Aorta (tissue), 5 donors: Measurements from ENCODE around the gene SLC18A3. TPM values are rescaled to one million over a fixed set of nuclear protein-coding genes. Genes with fewer than 3 reads are reported as not detected.
A peak's percentile ranks its signal among the peaks of the same experiment; 100 is the strongest.

Experiments used
- ATAC-seq: fragments of 200-7000 bp; cut with Tn5 transposase; one replicate; pipeline ENCODE4 v1.9.1; 2022; ENCODE audit warnings: moderate library complexity; ENCODE audit not compliant: low FRiP score
- DNase-seq, 2 donors: peaks; one replicate each; pipeline ENCODE4 v3.0.0-alpha.2; 2020
- H3K27ac ChIP-seq, 2 donors: one replicate each; pipeline ENCODE4 v1.5.1; 2013; ENCODE audit warnings: low read length in 2 of 2, mild to moderate bottlenecking in 2 of 2, moderate library complexity in 2 of 2, control low read depth in 1 of 2, inconsistent platforms in 1 of 2, low read depth in 1 of 2
- H3K27me3 ChIP-seq, 2 donors: one replicate each; pipeline ENCODE4 v1.6.1; 2013; ENCODE audit warnings: control low read depth in 1 of 2, low read length in 1 of 2, mild to moderate bottlenecking in 1 of 2, moderate library complexity in 1 of 2; ENCODE audit not compliant: insufficient read depth in 2 of 2, control insufficient read depth in 1 of 2
- H3K36me3 ChIP-seq, 2 donors: one replicate each; pipeline ENCODE4 v1.6.1; 2013; ENCODE audit warnings: control low read depth in 1 of 2, low read length in 1 of 2, mild to moderate bottlenecking in 1 of 2; ENCODE audit not compliant: insufficient read depth in 2 of 2, control insufficient read depth in 1 of 2
- H3K4me1 ChIP-seq, 2 donors: one replicate each; pipeline ENCODE4 v1.6.1; 2013; ENCODE audit warnings: low read length in 2 of 2, control low read depth in 1 of 2, mild to moderate bottlenecking in 1 of 2, moderate library complexity in 1 of 2; ENCODE audit not compliant: insufficient read depth in 2 of 2, control insufficient read depth in 1 of 2
- H3K4me3 ChIP-seq, 2 donors: one replicate each; pipeline ENCODE4 v1.5.1; 2013; ENCODE audit warnings: low read length in 2 of 2, control low read depth in 1 of 2, mild to moderate bottlenecking in 1 of 2
- H3K9me3 ChIP-seq: one replicate; pipeline ENCODE4 v1.6.1; 2013; ENCODE audit warnings: mild to moderate bottlenecking, low read length; ENCODE audit not compliant: control insufficient read depth
- WGBS, 2 donors: extraction: QIAGEN DNeasy Blood & Tissue Kit; methylation state at CpG; one replicate each; pipeline ENCODE4 v1.1.7; 2013; 5-methylcytosine and 5-hydroxymethylcytosine counted together
- intact Hi-C, 2 donors: fragments of 100-400 bp; cut with DNase I; formaldehyde crosslinking; loops; one replicate each; pipeline versions ENCODE4 v1.14.2 to v1.15.0; 2022
- polyA plus RNA-seq, 2 donors: library from polyadenylated mRNA; stranded (reverse); fragments of 200-250 nt; gene quantifications; one replicate each; pipeline ENCODE4 v1.2.3, GENCODE V29; 2013
- total RNA-seq, 2 donors: library from RNA; stranded (reverse); fragmentation: NEBNext Ultra II Directional; extraction: Animal tissue kit (Norgen Biotek cat#: 25700); gene quantifications; one replicate each; pipeline ENCODE4 v1.2.1, GENCODE V29; 2021
- donor health status: healthy with polysubstance abuse.
- donor health status: Bipolar disorder and iron deficiency.
- donor health status: DM: no; HTN: no; CAD: no.
- donor health status: DM: no; HTN: no; CAD: no.
- donor health status: DM: yes; HTN: yes; CAD: no.

The SLC18A3 gene
- total and polyA plus RNA-seq, 4 donors: not detected

- Histone ChIP-seq H3K27ac (no peak overlapping the region), H3K4me1 (no peaks in the 10 kb centered on the region), H3K9me3 (no peaks in the 10 kb centered on the region), H3K27me3 (no peaks in the 10 kb centered on the region), H3K4me3 (no peak overlapping the region), H3K36me3 (no peaks in the 10 kb centered on the region)
- DNase-seq: peak in 1 of 2 donors; percentile 59
- 86 to 90% methylated on average over 5 of the region's 5 CpGs for WGBS, 2 donors
- ATAC-seq: peak; percentile 13
- intact Hi-C loops: no loop called here
Observed at GRCh38 chr10:49643241-49644034, 33.3 kb downstream of the SLC18A3 start.

- Histone ChIP-seq H3K27ac (no peak overlapping the region), H3K4me3 (no peak overlapping the region), H3K27me3 (no peaks in the 10 kb centered on the region), H3K36me3 (no peaks in the 10 kb centered on the region), H3K9me3 (no peaks in the 10 kb centered on the region), H3K4me1 (no peaks in the 10 kb centered on the region)
- 77 to 80% methylated on average over 7 of the region's 7 CpGs for WGBS, 2 donors
- intact Hi-C loops: no loop called here
- ATAC-seq: no peak
- DNase-seq: peak in 1 of 2 donors; percentile 10
Observed at GRCh38 chr10:49644035-49644646, 34.0 kb downstream of the SLC18A3 start.

GRCh38 chr10:49645417-49645816 lies 35.3 kb downstream of the SLC18A3 start:
- ATAC-seq: no peak
- DNase-seq: peak in 1 of 2 donors; percentile 57
- Histone ChIP-seq H3K4me1 (no peaks in the 10 kb centered on the region), H3K9me3 (no peaks in the 10 kb centered on the region), H3K36me3 (no peaks in the 10 kb centered on the region), H3K4me3 (no peak overlapping the region), H3K27me3 (no peaks in the 10 kb centered on the region), H3K27ac (no peak overlapping the region)
- 86 to 87% methylated on average over 8 of the region's 8 CpGs for WGBS, 2 donors
- intact Hi-C loops: no loop called here

GRCh38 chr10:49645871-49646870 lies 36.1 kb downstream of the SLC18A3 start:
- peak in 1 of 2 donors; percentile 68 for DNase-seq
- H3K27ac ChIP-seq: no peak overlapping the region

GRCh38 chr10:49647554-49647953 lies 37.4 kb downstream of the SLC18A3 start:
- intact Hi-C loops: no loop called here
- Histone ChIP-seq H3K27me3 (no peaks in the 10 kb centered on the region), H3K4me1 (no peaks in the 10 kb centered on the region), H3K9me3 (no peaks in the 10 kb centered on the region), H3K27ac (no peak overlapping the region), H3K36me3 (no peaks in the 10 kb centered on the region), H3K4me3 (no peak overlapping the region)
- ATAC-seq (no peak), DNase-seq (peak in 1 of 2 donors; percentile 34)
- 84 to 88% methylated on average over 4 of the region's 4 CpGs for WGBS, 2 donors

More at GRCh38 chr10:49645871-49646870, 36.1 kb downstream of the SLC18A3 start:
- intact Hi-C loops: no loop called here
- no peak for ATAC-seq
- H3K4me1 ChIP-seq: no peaks in the 10 kb centered on the region
- H3K27me3 ChIP-seq: no peaks in the 10 kb centered on the region
- 87% methylated on average over 22 of the region's 22 CpGs for WGBS, 2 donors
- H3K9me3 ChIP-seq: no peaks in the 10 kb centered on the region
- no peak overlapping the region for H3K4me3 ChIP-seq
- no peaks in the 10 kb centered on the region for H3K36me3 ChIP-seq

- WGBS, 2 donors: 73 to 74% methylated on average over 18 of the region's 18 CpGs
Observed at GRCh38 chr10:49647985-49648795, 38.1 kb downstream of the SLC18A3 start.

GRCh38 chr10:49649294-49649693 lies 39.2 kb downstream of the SLC18A3 start:
- ATAC-seq (no peak), DNase-seq (peak in 1 of 2 donors; percentile 38)
- Histone ChIP-seq H3K27me3 (no peaks in the 10 kb centered on the region), H3K9me3 (no peaks in the 10 kb centered on the region), H3K4me1 (no peaks in the 10 kb centered on the region), H3K27ac (no peak overlapping the region), H3K36me3 (no peaks in the 10 kb centered on the region), H3K4me3 (no peak overlapping the region)
- WGBS, 2 donors: 19 to 20% methylated on average over 17 of the region's 17 CpGs
- intact Hi-C loops: no loop called here

More at GRCh38 chr10:49647985-49648795, 38.1 kb downstream of the SLC18A3 start:
- Histone ChIP-seq H3K27ac (no peak overlapping the region), H3K4me3 (no peak overlapping the region), H3K27me3 (no peaks in the 10 kb centered on the region), H3K4me1 (no peaks in the 10 kb centered on the region), H3K9me3 (no peaks in the 10 kb centered on the region), H3K36me3 (no peaks in the 10 kb centered on the region)
- ATAC-seq: no peak
- peak in 1 of 2 donors; percentile 52 for DNase-seq
- intact Hi-C loops: no loop called here
